ENCODE results near the gene SH2D4B.
"Not testable (repeated sequence)": the region's sequence is repeated elsewhere in the genome, so short reads cannot be mapped to it uniquely, and the experiment has no call there.

Gene SH2D4B

DNA sequence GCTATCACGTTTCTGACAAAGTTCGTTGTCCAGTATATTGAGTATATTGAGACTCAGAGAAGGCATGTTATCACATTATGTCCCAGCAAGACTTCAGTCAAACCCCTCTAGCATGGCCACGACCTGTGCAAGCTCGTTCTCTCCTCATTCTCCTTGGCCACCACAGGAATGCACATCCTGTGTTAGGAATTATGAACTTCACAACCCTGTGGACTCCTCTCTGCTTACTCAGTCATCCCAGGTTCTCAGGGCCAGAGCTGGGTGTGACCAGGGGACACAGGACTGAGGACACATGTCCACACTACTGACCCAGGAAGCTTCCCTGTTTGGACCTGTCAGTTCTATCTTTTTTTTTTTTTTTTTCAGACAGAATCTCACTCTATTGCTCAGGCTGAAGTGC lies 4.4 kb downstream of the SH2D4B start:
- no peak for DNase-seq (ENCODE audit: extremely low read depth in 1 of 2, low read depth in 1 of 2)

DNA sequence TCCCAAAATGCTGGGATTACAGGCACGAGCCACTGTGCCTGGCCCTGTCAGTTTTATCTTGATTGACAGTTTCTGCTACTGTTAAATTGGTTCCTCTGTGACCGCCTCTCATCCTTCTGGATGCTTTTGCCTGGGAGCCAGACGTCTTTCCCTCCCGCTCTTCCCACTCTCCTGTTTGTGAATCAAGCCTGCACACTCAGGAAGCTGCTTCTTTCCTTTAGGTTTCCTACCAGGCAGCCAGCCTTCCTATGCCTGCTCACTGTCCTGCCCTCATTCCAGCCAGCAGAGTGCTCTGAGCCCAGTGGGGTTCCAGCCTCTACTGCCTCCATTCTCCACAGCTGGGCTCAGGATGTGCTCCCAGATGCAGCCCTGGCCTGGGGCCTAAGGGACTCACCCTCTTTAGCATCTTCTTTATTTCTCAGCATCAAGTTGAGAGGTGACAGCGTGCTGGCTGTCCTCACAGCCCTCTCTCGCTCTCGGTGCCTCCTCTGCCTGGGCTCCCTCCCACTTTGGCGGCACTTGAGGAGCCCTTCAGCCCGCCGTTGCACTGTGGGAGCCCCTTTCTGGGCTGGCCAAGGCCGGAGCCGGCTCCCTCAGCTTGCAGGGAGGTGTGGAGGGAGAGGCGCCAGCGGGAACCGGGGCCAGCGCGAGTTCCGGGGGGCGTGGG lies 5.1 kb downstream of the SH2D4B start:
- DNase-seq (ENCODE audit: extremely low read depth in 1 of 2, low read depth in 1 of 2) = no peak

DNA sequence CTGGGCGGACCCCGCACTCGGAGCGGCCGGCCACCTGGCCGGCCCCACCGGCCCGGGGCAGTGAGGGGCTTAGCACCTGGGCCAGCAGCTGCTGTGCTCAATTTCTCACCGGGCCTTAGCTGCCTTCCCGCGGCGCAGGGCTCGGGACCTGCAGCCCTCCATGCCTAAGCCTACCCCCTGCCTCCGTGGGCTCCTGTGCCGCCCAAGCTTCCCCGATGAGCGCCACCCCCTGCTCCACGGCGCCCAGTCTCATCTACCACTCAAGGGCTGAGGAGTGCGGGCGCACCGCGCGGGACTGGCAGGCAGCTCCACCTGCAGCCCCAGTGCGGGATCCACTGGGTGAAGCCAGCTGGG lies 5.6 kb downstream of the SH2D4B start:
- DNase-seq (ENCODE audit: extremely low read depth in 1 of 2, low read depth in 1 of 2) = not testable (repeated sequence)

DNA sequence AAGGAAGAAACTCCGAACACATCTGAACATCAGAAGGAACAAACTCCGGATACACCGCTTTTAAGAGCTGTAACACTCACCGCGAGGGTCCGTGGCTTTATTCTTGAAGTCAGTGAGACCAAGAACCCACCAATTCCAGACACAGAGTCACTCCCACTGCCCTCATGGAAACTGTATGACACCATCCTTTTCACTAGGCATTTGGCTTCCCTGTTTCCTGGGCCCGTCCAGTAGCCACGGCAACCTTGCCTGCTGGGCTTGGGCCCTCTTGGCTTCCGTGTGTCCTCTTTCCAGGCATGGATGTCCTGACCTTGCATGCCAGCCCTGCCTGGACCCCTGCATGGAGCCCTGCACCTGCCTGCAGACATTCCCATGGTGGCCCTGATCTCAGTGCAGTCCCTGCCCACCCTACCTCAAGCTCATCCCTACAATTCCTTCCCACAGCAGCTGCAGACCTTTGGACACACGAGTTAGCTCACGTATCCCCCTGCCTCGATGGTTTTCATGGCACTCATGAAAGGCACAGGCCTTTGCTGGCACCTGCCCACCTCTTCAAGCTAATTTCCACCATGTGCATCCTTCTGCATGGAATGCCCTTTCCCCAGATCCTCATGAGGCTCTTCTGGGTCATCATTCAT lies 6.7 kb downstream of the SH2D4B start:
- no peak for DNase-seq (ENCODE audit: extremely low read depth in 1 of 2, low read depth in 1 of 2)

DNA sequence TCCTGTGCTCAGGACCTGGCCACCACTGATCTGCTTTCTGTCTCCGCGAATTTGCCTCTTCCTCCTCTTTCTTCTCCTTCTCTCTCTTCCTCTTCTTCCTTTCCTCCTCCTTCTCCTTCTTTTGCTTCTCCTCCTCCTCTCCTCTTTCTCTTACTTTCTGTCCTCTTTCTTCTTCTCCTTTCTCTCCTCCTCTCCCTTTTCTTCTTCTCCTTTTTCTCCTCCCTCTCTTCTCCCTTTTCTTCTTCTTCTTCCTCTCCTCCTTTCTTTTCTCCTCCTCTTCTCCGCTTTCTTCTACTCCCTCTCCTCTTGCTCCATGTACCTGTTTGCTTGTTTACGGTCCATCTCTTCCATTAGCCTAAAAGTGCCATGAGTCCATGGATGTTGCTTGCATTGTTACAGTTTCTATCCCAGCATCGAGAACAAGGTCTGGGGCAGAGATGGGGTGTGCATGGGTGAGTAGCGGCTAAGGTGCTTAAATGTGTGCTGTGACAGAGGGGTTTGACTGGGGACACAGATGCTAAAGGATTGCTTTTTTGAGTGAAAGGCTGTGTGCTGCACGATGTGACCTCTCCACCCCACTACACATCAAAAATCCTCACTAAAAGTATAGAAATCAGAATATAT lies 7.7 kb downstream of the SH2D4B start:
- no peak for DNase-seq (ENCODE audit: extremely low read depth in 1 of 2, low read depth in 1 of 2)

DNA sequence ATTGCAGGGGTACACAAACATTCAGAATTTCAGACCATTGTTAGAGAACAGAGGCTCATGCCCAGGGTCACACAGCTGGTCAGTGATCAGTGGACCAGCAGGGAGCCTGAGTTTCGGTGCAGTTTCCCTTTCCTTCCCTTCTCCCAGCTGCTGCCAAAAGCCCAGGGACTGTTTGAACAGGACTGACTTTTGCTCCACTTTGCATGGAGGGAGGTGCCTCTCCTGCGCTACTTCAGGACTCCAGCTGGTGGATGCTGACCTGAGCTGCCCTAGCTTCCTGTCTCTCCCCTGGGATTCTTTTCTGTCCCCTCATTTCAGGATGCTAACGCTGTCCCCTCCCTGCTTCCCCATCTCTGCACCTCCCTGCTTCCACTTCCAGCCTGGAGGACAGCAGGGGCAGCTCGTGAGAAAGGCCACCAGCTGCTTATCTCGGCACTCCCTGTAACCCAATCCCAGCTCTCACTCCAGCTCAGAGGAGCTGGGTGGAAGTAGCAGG lies 14.5 kb downstream of the SH2D4B start:
- no peak for DNase-seq (ENCODE audit: extremely low read depth in 1 of 2, low read depth in 1 of 2)

DNA sequence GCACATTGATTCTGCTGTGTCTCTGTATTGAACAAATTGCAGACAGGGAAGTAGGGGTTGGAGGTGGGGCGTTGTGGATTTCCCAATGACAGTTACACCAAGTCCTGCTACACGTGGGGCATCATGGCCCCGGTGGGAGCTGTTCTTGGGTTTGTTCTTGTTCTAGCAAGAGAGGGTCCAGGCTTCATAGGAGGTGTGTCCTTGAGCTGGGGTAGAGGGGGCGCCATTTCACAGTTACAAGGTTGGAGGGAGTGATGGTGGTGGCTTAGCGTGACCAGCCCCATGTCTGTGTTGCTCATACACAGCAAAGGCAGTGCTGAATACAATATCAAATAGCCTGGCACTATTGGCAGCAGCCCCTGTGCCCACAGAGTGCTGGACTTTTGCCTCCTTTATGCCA lies 15.7 kb downstream of the SH2D4B start:
- DNase-seq (ENCODE audit: extremely low read depth in 1 of 2, low read depth in 1 of 2) = no peak

DNA sequence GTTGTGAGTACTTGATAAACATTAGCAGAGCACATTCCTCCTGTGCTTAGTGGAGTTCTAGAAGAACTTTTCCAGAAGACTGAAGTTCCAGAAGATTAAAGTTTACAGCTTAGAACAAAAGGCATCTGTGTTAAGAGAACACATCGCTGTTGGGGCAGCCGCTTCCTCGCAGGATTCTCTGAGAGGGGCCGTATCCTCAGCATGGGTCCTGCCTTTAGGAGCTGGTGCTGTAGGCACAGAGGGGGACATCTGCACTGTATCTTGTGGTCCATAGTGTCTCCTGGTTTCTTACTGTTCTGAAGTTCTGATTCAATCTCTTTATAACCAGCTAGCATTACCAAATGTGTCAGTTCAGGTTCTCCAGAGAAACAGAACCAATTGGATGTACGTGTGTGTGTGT lies 16.3 kb downstream of the SH2D4B start:
- DNase-seq (ENCODE audit: extremely low read depth in 1 of 2, low read depth in 1 of 2) = no peak

DNA sequence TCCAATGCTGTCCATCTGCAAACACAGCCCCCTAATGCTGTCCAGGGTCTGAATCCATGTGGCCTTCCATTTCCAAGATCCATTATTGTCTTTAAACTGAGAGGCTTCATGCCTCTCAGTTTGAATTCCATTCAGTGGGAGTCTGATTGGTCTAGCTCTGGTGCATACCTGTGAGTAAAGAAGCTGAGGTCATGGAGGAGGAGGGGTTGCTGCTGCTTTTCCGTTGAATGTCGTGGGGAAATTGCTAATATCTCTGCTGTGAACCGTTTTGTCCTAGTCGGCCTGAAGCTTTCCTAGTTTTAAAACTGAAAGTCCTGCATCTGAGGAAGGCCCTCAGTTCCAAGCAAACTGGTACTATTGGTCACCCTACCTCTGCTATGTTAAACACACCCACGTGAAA lies 17.7 kb downstream of the SH2D4B start:
- no peak for DNase-seq (ENCODE audit: extremely low read depth in 1 of 2, low read depth in 1 of 2)

DNA sequence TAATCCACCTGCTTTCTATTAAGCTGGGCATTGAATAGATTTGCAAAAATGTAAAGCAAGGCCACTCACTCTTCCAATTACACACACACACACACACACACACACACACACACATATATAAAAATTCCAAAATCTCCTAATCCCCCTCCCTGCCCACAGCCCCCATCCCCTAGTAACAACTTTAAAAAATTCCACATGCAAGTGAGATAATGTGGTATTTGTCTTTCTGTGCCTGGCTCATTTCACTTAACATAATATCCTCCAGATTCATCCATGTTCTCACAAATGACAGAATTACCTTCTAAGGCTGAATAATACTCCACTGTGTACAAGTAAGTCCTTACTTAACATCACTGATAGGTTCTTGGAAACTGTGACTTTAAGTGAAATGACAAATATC lies 24.2 kb downstream of the SH2D4B start:
- DNase-seq (ENCODE audit: extremely low read depth in 1 of 2, low read depth in 1 of 2) = no peak

DNA sequence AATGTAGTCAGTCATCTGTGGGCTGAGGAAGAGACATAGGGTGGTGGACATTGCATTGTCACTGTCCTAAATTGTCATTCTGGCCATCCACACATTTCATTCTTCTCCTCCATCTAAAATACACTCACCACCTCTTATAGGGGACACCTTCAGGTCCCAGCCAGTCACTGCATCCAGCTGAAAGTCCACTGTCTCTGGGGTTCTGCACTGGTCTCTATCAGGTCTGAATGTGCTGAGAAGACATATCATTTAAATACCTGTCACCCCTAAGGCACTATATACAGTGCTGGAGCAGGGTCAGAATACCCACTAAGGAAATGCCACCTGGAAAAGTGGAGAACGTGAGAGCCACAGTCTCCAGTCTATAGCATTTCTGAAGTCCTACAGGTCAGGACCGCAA lies 29.6 kb downstream of the SH2D4B start:
- DNase-seq (ENCODE audit: extremely low read depth in 1 of 2, low read depth in 1 of 2) = no peak

DNA sequence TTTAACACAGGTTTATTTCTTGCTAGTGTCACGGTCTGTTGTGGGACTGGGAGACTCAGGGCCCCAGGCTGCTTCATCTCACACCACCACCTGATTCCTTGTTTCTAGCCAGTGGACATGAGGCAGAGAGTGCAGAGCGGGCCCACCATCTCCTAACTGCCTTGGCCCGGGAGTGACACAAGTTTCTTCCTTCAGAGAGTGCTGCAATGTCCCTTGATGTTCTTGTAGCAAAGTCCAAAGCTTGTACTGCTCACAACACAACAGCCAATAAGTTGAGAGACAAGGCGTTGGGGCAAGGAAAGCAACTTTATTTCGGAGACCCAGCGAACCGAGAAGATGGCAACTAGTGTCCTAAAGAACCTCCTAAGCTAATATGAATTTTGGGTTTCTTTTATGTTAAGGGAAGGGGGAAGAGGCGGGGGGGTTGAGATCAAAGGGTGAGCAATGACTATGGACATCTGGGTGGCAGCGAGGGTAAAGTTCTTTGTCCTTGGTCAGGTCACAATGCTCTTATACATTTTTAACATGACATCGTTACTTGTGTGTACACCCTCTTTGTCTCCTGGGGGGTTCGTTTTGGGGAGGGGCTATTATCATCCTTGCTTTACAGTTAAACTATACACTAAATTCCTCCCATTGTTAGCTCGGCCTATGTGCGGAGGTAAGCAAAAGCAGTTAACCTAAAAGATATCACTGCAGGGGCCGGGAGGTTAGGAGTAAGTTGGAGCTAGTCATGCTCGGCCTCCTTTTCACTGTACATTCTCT lies 31.6 kb downstream of the SH2D4B start:
- no peak for DNase-seq (ENCODE audit: extremely low read depth in 1 of 2, low read depth in 1 of 2)

DNA sequence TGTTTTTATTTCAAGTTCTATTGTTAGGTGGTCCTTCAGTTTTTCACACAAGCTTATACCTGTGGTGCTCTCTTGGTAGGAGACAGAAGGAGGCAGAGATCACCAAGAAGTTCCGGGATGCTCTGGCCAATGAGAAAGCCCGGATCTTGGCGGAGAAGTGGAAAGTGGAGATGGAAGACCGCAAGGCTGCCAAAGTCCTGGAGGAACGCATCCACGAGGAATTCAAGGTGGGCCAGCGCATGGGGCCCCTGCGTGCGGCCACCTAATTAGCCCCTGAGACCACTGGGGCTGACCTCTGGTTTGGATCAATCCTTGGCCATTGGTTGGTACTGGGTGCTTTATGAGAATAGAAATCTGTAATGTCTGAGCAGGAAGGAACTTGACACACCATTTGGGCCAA lies 33.6 kb downstream of the SH2D4B start:
- DNase-seq (ENCODE audit: extremely low read depth in 1 of 2, low read depth in 1 of 2) = no peak

DNA sequence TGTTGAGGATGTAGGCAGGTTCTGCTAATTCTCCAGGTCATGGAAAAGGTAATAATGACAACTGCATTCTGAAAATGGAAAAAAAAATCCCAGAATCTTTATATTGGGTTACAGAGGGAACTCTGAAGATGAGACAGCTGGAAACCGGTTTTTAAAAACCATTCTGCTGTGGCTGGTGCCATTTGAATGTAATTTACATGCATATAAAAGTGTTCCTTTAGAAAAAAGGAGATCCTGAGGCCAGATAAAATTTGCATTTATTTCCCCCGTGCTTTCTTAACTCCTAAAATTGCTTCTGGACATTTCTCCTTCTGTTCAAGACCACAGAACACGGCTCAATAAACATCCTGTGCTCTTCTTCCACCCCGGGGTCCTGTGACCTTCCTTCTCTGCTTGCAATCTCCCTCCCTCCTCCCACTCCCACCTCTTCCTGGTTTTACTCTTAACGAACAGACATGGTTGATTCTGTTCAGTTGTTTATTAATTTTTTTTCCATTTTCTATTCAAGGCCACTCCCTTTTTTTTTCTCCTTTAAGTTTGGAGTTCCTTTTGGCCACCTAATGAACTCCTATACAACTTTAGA lies 41.6 kb downstream of the SH2D4B start:
- DNase-seq (ENCODE audit: extremely low read depth in 1 of 2, low read depth in 1 of 2) = no peak

DNA sequence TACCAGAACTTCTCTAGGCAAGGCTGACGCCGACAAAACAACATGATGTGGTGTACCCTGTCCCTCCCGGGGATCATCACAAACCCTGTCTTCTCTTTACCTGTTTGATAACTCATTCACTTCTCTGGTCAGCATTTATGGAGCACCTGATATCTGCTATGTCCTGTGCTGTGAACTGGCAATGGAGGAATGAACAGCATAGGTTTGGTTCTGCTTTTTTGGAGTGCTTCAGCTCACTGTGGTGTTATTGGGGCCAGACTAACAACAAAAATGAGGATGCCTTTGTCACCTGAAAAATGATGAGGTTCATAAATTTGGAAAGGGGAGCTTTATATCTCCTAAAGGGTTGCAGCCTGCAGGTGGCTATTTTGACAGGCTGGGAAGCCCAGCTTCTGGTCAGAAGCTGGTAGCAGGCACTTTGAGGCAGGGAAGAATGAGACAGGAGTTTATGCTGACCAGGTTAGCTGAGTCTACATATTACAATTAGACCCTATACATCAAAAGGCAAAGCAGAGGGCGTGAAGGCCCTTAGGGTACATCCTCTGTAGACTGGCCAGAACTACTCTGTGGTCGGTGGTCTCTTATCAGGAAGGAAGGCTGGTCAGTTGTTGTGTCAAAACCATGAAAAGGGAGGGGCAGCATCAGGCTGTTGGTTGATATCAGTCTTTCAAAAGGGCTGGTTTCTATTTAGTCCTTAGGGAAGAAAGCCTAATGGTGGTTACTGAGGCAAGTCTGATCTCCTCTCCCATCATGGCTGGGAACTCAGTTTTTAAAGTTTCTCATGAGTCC lies 42.3 kb downstream of the SH2D4B start:
- no peak for DNase-seq (ENCODE audit: extremely low read depth in 1 of 2, low read depth in 1 of 2)

DNA sequence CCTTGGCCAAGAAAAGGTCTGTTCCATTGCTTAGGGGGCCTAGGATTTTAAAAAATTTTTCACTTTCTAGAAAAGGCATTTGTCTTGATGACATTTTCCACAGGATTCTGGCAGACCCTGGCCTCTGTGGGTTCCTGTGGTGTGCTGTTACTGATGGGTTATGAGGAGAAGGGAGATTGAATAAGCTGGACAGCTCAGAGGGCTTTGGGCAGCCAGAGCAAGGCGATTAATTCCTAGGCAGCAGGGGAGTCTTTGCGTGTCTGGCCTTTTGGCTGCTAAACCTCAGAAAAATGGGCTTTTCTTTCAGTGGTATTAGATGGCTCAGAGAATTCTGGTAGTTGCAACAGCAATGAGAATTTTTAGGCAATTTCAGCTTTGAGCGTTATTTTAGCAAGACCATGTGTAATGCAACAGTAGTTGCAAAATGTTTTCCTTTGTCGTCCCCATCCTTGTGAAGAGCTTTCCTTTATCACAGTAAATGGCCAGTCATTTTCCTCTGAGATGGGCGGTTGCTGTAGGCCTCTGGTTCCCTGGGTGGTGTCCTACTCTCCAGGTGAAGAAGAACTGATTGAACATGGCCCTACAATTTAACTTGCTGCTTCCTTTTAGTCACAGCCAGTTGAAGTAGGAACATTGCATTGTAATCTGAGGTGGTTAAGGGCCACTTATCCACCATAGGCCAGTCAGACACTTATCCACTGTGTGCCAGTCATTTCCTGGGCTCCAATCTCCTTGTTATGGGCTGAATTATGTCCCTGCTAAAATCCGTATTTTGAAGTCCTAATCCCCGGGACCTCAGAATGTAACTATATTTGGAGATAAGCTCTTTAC lies 43.2 kb downstream of the SH2D4B start:
- no peak for DNase-seq (ENCODE audit: extremely low read depth in 1 of 2, low read depth in 1 of 2)

DNA sequence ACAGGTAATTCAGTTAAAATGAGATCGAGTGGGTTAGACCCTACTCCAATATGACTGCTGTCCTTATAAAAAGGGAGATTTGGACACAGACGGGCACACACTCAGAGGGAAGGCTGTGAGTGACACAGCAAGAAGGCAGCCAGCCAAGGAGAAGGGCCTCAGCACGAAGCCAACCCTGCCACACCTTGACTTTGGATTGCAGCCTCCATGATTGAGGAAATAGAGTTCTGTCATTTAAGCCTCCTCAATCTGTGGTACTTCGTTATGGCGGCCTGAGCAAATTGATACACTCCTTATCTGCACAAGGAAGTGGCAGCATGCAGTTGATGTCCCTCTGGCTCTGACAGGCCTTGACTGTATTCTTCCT lies 43.8 kb downstream of the SH2D4B start:
- DNase-seq (ENCODE audit: extremely low read depth in 1 of 2, low read depth in 1 of 2) = no peak

DNA sequence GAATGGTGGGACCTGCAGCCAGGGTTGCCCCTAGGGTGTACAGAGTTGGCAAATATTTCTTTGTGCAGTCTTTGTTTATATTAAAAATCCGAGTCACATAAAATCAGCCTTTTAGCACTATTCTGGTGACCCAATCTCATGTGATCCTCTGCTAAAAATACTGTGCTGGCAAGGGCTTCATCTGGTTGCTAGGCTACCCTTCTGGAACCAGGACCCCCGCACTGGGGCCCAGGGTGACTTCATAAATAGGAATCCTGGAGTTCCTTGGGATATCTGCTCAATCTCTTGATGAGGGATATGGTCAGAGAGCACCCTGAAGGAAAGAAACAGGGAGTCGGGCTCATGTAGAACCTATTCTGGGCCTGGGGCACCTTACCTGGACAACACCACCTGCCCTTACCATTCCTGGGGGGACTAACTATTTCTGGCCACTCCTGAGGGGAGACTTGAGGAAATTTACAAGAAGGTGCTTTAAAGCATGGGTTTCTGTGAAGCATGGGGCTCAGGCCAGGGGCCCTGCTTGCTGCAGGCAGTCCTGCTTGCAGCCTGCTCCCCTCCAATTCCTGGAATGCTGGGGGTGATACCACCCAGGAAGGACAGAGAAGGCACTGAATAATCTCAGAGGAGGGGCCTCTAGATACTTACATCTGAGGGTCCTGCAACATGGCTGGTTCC lies 44.7 kb downstream of the SH2D4B start:
- no peak for DNase-seq (ENCODE audit: extremely low read depth in 1 of 2, low read depth in 1 of 2)

DNA sequence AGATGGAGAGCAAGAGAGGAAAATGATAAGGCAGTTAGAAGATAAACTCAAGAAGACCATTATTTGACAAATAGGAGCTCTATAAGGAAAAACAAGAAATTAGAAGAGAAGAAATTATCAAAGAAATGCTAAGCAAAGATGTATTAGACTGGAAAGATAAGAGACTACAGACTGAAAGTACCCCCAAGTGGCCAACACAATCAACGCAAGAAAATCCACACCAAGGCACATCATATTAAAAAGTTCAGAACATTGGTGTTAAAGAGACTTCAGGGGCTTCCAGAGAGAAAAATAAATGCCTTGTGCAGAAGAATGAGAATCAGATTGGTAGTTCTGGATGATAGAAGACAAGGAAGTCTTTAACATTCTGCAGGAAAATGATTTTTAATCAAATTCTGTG lies 46.0 kb downstream of the SH2D4B start:
- no peak for DNase-seq (ENCODE audit: extremely low read depth in 1 of 2, low read depth in 1 of 2)
